T-cell (primary cell): ENCODE results near the gene DTX3. TPM values are rescaled to one million over a fixed set of nuclear protein-coding genes. Genes with fewer than 3 reads are reported as not detected.

ENCODE experiments used
- ATAC-seq, 4 experiments: fragments of 200-7000 bp in 3 of 4; fragments of 150-1000 bp in 1 of 4; cut with Tn5 transposase; replicated peaks in 1 of 4; 1 replicate in 3 of 4; 2 replicates in 1 of 4; pipeline ENCODE4 v1.10.0; 2021; ENCODE audit warnings: moderate library complexity in 3 of 4, mild to moderate bottlenecking in 2 of 4, moderate number of reproducible peaks in 1 of 4
- CTCF ChIA-PET, 2 donors: fragments of 300-600 bp; sonication (Branson Sonifier 250); formaldehyde crosslinking; loops; one replicate each; lab custom pipeline; 2022; ENCODE audit warnings: antibody characterized with exemption in 2 of 2; lab: Charles Lee
- POLR2A ChIA-PET, 2 donors: fragments of 300-600 bp; sonication (Branson Sonifier 250); formaldehyde crosslinking; loops; one replicate each; lab custom pipeline; 2022; ENCODE audit warnings: antibody characterized with exemption in 2 of 2; lab: Charles Lee
- DNase-seq, 35 experiments: peaks; one replicate each; pipeline versions ENCODE4 v3.0.0 to v3.0.0-alpha.2; 2013 to 2023
- H3K27ac ChIP-seq: one replicate; pipeline ENCODE4 v1.5.1; 2013; ENCODE audit warnings: low read length
- H3K27me3 ChIP-seq, 2 experiments: replicated peaks in 1 of 2; 1 replicate in 1 of 2; 2 replicates in 1 of 2; pipeline versions ENCODE4 v1.6.1 to v1.7.0; 2013; ENCODE audit warnings: low read length in 1 of 2, mixed read lengths in 1 of 2; ENCODE audit not compliant: control insufficient read depth in 2 of 2, insufficient read depth in 2 of 2; ENCODE audit errors: extremely low read depth in 1 of 2
- H3K36me3 ChIP-seq, 2 donors: 1 replicate in 1 of 2; 2 replicates in 1 of 2; pipeline versions ENCODE4 v1.6.1 to v1.7.0; 2013; ENCODE audit warnings: low read length in 1 of 2; ENCODE audit not compliant: control insufficient read depth in 2 of 2, insufficient read depth in 1 of 2; ENCODE audit errors: extremely low read depth in 1 of 2
- H3K4me1 ChIP-seq, 2 experiments: 1 replicate in 1 of 2; 2 replicates in 1 of 2; pipeline versions ENCODE4 v1.6.1 to v1.7.0; 2013; ENCODE audit warnings: low read length in 2 of 2, mixed read lengths in 1 of 2; ENCODE audit not compliant: insufficient read depth in 2 of 2, control insufficient read depth in 1 of 2; ENCODE audit errors: extremely low read depth in 1 of 2
- H3K4me3 ChIP-seq, 2 donors: 1 replicate in 1 of 2; 2 replicates in 1 of 2; pipeline versions ENCODE4 v1.5.1 to v1.7.0; 2013; ENCODE audit warnings: mild to moderate bottlenecking in 2 of 2, low read length in 1 of 2, moderate library complexity in 1 of 2; ENCODE audit not compliant: control insufficient read depth in 1 of 2; ENCODE audit errors: extremely low read depth in 1 of 2
- H3K9me3 ChIP-seq: 2 replicates; pipeline ENCODE4 v1.7.0; 2013
- H3K27ac Mint-ChIP-seq, 2 donors: one replicate each; pipeline ENCODE4 v1.8.0; 2020 to 2021; ENCODE audit warnings: mild to moderate bottlenecking in 2 of 2, mixed read lengths in 2 of 2
- H3K27me3 Mint-ChIP-seq, 2 donors: one replicate each; pipeline ENCODE4 v1.8.0; 2021 to 2022; ENCODE audit warnings: mixed read lengths in 2 of 2
- H3K36me3 Mint-ChIP-seq: one replicate; pipeline ENCODE4 v1.8.0; 2021; ENCODE audit warnings: mixed read lengths
- H3K4me1 Mint-ChIP-seq, 3 donors: one replicate each; pipeline ENCODE4 v1.8.0; 2020 to 2022; ENCODE audit warnings: mixed read lengths in 3 of 3, mild to moderate bottlenecking in 1 of 3
- H3K4me3 Mint-ChIP-seq, 3 donors: one replicate each; pipeline ENCODE4 v1.8.0; 2020 to 2022; ENCODE audit warnings: mild to moderate bottlenecking in 3 of 3, mixed read lengths in 3 of 3, moderate library complexity in 3 of 3
- H3K9me3 Mint-ChIP-seq, 3 donors: one replicate each; pipeline ENCODE4 v1.8.0; 2020 to 2022; ENCODE audit warnings: mixed read lengths in 3 of 3
- WGBS: methylation state at CpG from one replicate; pipeline ENCODE4 v1.1.5; 2013; ENCODE audit warnings: missing lambda C conversion rate; ENCODE audit not compliant: insufficient coverage; 5-methylcytosine and 5-hydroxymethylcytosine counted together
- total RNA-seq, 35 experiments: library from RNA in 6 of 35; stranded (reverse) in 6 of 35; fragments of 120-200 nt in 1 of 35; gene quantifications; one replicate each; pipeline versions ENCODE4 v1.2.1 to v1.2.4 and lab custom pipeline; 2013 to 2026

Gene DTX3
- total RNA-seq, 5 donors from 2014 or later (not counting 1 experiment from before 2014, with no cell fraction given) = 27.1 to 37.2 (median 30.4) TPM

DNA sequence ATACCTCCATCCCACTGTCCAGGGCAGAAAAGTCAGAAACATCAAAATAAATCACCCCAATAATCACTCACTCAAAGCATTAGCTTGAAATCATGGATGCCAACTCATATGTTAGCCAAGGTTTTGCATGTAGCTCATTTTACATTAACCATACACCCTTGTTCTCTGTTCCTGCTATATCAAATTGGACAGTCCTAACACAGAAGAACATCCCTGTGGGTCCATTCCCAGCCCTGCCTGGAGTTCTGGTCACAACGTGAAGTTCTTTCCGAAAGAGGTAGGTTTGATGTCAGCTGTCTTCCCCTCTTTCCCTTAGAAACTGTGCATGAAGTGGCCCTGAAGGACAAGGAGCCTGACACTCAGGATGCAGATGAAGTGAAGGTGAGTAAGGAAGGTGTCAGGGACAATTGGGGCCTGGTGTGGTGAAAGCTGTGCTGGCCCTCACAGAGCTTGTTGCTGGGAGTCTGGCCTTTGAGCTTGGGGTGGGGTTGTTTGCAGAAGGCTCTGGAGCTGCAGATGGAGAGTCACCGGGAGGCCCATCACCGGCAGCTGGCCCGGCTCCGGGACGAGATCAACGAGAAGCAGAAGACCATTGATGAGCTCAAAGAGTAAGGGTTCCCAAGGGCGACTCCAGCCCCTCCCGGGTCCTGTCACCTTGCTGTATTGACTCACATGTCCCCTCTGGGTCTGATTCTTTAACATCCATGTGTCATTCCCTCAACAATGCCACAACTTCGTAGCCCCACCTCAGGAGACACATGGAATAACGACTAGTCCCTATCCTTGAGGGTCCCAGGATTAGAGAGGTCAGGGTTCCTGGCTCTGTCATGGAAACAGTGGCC, 28.6 kb upstream of the DTX3 start:
- no peaks in the 10 kb centered on the region for H3K4me1 Mint-ChIP-seq
- WGBS = 97% methylated on average over 10 of the region's 12 CpGs
- H3K4me1 ChIP-seq = no peaks in the 10 kb centered on the region
- H3K27me3 ChIP-seq = peaks cover 0 to 10% of the 10 kb centered on the region in 2 experiments
- H3K27ac Mint-ChIP-seq = no peak overlapping the region
- DNase-seq (no peak), ATAC-seq (no peak)
- no peak overlapping the region for H3K4me3 ChIP-seq
- H3K36me3 Mint-ChIP-seq = no peaks in the 10 kb centered on the region
- no peaks in the 10 kb centered on the region for H3K36me3 ChIP-seq
- POLR2A ChIA-PET = interaction anchor here in 1 of 2 donors (0.5 to 0.7 kb wide), 2 partner anchors 85 to 115 kb away, joined by 5 to 10 read pairs; no protein-coding TSS in a partner anchor
- no peaks in the 10 kb centered on the region for H3K9me3 Mint-ChIP-seq
- H3K4me3 Mint-ChIP-seq = no peak overlapping the region
- peaks cover 0 to 3% of the 10 kb centered on the region in 2 donors for H3K27me3 Mint-ChIP-seq
- H3K9me3 ChIP-seq = no peaks in the 10 kb centered on the region
- CTCF ChIA-PET = interaction anchor here (1.0 to 1.5 kb wide), 4 partner anchors 7 to 117 kb away, joined by 3 to 10 read pairs (median 3); partner anchors contain the start of gene B4GALNT1 (in 1 of the 2)
- no peak overlapping the region for H3K27ac ChIP-seq

DNA sequence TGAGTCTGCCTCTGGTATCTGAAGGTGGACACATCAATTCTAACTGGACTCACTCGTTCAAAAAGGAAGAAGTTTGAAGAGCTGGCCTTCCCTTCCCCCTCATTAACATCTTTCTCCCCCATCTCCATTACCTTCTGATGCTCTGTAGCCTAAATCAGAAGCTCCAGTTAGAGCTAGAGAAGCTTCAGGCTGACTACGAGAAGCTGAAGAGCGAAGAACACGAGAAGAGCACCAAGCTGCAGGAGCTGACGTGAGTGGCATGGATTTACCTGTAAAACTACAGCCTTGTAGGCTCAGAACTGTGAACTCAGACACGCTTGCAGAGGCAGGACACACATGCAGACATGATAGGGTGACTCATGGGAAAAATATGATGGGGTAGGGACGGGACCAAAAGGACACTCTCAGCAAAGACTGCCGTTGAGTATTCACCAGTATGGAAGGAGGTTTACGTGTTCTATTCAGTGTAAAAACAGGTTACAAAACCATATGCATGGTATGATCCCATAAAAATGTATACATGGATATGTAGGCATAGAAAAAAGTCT, 27.9 kb upstream of the DTX3 start:
- ChIA-PET POLR2A (interaction anchor here in 1 of 2 donors (0.5 to 0.7 kb wide), 2 partner anchors 86 to 114 kb away, joined by 5 to 10 read pairs; no protein-coding TSS in a partner anchor), CTCF (interaction anchor here in 1 of 2 donors (0.6 kb wide), 1 partner anchor 551 kb away, joined by 3 read pairs; no protein-coding TSS in a partner anchor)
- ATAC-seq = no peak
- Mint-ChIP-seq H3K9me3 (no peaks in the 10 kb centered on the region), H3K27ac (no peak overlapping the region), H3K4me3 (no peak overlapping the region), H3K36me3 (no peaks in the 10 kb centered on the region), H3K27me3 (peaks cover 0 to 3% of the 10 kb centered on the region in 2 donors), H3K4me1 (no peaks in the 10 kb centered on the region)
- H3K4me1 ChIP-seq = no peaks in the 10 kb centered on the region
- no peaks in the 10 kb centered on the region for H3K36me3 ChIP-seq
- DNase-seq = no peak
- 81% methylated on average over 8 of the region's 9 CpGs for WGBS
- peaks cover 0 to 12% of the 10 kb centered on the region in 2 experiments for H3K27me3 ChIP-seq
- H3K9me3 ChIP-seq = no peaks in the 10 kb centered on the region
- H3K27ac ChIP-seq = no peak overlapping the region
- H3K4me3 ChIP-seq = no peak overlapping the region

DNA sequence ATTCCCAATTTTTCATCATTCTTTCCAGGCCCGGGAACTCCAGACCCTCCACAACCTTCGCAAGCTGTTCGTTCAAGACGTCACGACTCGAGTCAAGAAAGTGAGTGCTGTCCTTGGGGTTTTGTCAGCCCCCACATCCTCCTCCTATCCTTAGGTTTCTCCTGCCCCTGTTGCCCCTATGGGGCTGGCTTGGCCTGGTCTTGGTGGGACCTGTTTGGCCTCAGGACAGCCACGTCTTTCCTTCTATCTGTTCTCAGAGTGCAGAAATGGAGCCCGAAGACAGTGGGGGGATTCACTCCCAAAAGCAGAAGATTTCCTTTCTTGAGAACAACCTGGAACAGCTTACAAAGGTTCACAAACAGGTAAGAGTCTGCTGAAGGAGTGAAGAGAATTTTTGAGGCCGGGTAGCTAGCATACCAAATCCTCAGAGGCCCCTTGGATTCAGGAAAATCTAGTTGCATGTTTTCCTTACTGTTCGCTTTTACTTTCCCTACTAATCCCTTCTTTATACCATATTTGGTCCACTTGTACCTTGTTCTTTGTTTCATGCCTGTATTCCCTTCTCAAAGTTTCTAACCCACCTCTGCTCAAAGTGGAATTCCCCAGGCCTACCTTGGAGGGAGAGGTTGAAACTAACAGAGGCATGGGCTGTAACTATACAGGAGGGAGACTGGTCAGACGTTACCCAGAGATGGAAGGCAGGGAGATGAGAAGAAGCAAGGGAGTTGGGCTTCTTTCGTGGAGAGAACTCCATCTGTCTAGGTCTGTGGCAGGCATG, 26.5 kb upstream of the DTX3 start:
- Histone ChIP-seq H3K4me1 (peaks cover 0 to 2% of the 10 kb centered on the region in 2 experiments), H3K27me3 (peaks cover 0 to 16% of the 10 kb centered on the region in 2 experiments), H3K9me3 (no peaks in the 10 kb centered on the region), H3K4me3 (no peak overlapping the region), H3K36me3 (no peaks in the 10 kb centered on the region), H3K27ac (no peak overlapping the region)
- no peak for ATAC-seq
- ChIA-PET CTCF (interaction anchor here in 1 of 2 donors (0.6 kb wide), 1 partner anchor 74 kb away, joined by 4 read pairs; no protein-coding TSS in a partner anchor), POLR2A (interaction anchor here in 1 of 2 donors (0.6 kb wide), 1 partner anchor 364 kb away, joined by 4 read pairs; no protein-coding TSS in a partner anchor)
- 91% methylated on average over 7 of the region's 12 CpGs for WGBS
- H3K9me3 Mint-ChIP-seq = no peaks in the 10 kb centered on the region
- no peak overlapping the region for H3K27ac Mint-ChIP-seq
- no peaks in the 10 kb centered on the region for H3K36me3 Mint-ChIP-seq
- no peak overlapping the region for H3K4me3 Mint-ChIP-seq
- no peak for DNase-seq
- H3K4me1 Mint-ChIP-seq = peaks cover 0 to 2% (median 1%) of the 10 kb centered on the region in 3 donors
- H3K27me3 Mint-ChIP-seq = peaks cover 0 to 3% of the 10 kb centered on the region in 2 donors

DNA sequence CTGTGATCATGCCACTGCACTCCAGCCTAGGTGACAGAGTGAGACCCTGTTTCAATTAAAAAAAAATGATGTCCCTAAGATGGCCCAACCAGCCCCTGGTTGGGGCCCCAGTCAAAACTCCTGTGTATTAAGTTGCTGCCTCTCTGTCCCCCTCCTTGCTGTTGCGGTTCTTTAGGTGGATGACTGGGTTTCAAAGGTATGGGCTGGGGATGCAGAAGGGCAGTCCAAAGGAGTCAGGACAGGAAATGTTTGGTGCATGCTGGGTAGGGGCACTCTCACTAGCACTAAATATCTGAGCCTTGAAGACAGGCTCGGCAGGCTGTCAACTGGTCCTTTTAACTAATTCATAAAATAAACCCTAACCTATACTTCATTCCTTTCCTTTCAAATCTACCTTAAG, 25.6 kb upstream of the DTX3 start:
- Mint-ChIP-seq H3K27ac (no peak overlapping the region), H3K4me3 (no peak overlapping the region), H3K9me3 (no peaks in the 10 kb centered on the region), H3K36me3 (no peaks in the 10 kb centered on the region), H3K4me1 (peaks cover 0 to 6% (median 6%) of the 10 kb centered on the region in 3 donors), H3K27me3 (peaks cover 0 to 7% of the 10 kb centered on the region in 2 donors)
- no peak overlapping the region for H3K4me3 ChIP-seq
- H3K9me3 ChIP-seq = no peaks in the 10 kb centered on the region
- no peak overlapping the region for H3K27ac ChIP-seq
- ATAC-seq = no peak
- WGBS = no CpG with 5 or more reads among the region's 2 CpGs
- H3K27me3 ChIP-seq = peaks cover 0 to 23% of the 10 kb centered on the region in 2 experiments
- no peaks in the 10 kb centered on the region for H3K36me3 ChIP-seq
- ChIA-PET CTCF (interaction anchor here in 1 of 2 donors (0.6 kb wide), 1 partner anchor 75 kb away, joined by 4 read pairs; no protein-coding TSS in a partner anchor), POLR2A (no interaction called here)
- H3K4me1 ChIP-seq = peaks cover 0 to 8% of the 10 kb centered on the region in 2 experiments
- DNase-seq = no peak

DNA sequence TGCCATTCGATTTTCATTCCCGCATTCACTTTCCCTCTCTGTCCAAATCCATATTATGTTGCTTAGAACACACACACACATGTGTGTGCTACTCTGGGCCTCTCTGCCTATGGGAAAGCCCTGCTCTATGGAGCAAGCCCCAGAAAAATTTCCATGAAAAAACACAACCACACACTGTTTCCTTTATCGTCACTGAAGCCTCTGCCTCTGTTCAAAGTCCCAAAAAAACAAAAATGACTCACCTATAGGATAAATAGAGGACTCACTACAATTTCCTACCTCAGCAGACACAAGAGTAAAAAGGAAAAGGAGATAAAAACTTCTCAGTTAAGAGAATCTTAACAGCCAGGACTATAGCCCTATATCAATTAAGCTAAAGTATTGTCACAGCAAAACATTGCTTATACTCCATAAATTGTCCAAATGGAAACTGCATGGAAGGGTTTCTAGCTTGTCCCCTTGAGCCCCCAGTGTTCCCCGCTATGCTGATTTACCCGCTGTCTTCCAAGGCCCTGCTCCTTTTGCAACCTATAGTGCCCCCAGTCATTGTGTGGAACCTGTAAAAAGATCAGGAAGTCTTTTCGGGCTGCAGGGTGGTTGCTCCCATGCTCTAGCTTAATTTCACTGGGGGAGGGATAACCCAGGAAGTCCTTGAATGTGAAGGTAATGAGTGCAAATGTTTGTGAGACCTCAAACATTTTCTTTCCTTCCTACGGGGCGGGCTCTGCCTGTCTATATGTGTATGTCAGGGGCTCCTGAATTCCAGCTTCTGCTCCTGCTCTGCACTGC, 24.8 kb upstream of the DTX3 start:
- 89% methylated on average over 3 of the region's 8 CpGs for WGBS
- Mint-ChIP-seq H3K27ac (no peak overlapping the region), H3K36me3 (no peaks in the 10 kb centered on the region), H3K4me3 (no peak overlapping the region), H3K9me3 (no peaks in the 10 kb centered on the region), H3K4me1 (peaks cover 0 to 6% (median 6%) of the 10 kb centered on the region in 3 donors), H3K27me3 (peaks cover 0 to 7% of the 10 kb centered on the region in 2 donors)
- Histone ChIP-seq H3K9me3 (no peaks in the 10 kb centered on the region), H3K27ac (no peak overlapping the region), H3K36me3 (no peaks in the 10 kb centered on the region), H3K4me3 (no peak overlapping the region), H3K27me3 (peaks cover 0 to 23% of the 10 kb centered on the region in 2 experiments), H3K4me1 (peaks cover 0 to 8% of the 10 kb centered on the region in 2 experiments)
- DNase-seq (no peak), ATAC-seq (no peak)
- CTCF ChIA-PET = interaction anchor here in 1 of 2 donors (0.6 kb wide), 1 partner anchor 205 kb away, joined by 3 read pairs; no protein-coding TSS in a partner anchor
- POLR2A ChIA-PET = interaction anchor here (0.6 kb wide), 3 partner anchors 77 to 123 kb away, joined by 3 to 4 read pairs (median 3); no protein-coding TSS in a partner anchor
